ENCODE data around the gene MRC1.

- TF ChIP-seq CTCF (IDR thresholded peaks at IDR 0.05) = no peak
- no peak for TF ChIP-seq POLR2AphosphoS5 (IDR thresholded peaks at IDR 0.05)
- no peak for TF ChIP-seq POLR2A (IDR thresholded peaks at IDR 0.05)
- no peak for TF ChIP-seq EP300 (IDR thresholded peaks at IDR 0.05)
Observed at GRCh38 chr10:17914169-17915045, 105.3 kb downstream of the MRC1 start.
